ENCODE data around the gene PYGM.

Gene PYGM

DNA sequence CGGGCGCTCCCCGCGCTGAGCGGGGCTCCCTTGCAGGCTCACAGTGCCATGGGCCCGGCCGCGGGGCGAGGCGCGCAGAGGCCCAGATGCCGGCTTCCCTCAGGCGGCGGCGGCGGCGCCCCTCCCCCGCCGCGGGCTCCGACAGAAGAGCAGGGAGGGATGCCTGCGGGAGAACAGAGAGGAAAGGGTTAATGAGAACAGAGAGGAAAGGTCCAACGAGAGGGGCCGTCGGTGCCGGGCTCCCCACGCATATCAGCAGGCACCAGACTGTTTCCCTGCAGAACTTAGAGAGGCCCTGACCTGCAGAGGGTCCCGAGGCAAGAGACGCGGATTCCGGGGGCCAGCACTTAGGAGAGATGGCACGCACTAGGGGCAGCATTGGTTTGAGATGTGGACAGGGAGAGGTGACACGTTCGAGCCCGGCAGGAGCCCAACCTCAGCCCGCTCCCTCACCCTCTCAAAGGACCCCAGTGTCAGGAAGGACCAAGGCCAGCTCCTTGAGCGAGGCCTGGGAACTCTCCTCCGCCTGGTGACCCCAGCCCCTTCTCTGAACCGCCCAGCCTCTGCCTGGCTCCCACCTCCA lies 45.9 kb downstream of the PYGM start:
- Histone ChIP-seq H3K4me1 (ENCODE audit: control extremely low read depth in 1 of 4, control insufficient read depth in 4 of 4, insufficient read depth in 4 of 4, low read length in 3 of 4) (peaks cover 0 to 40% (median 37%) of the 10 kb centered on the region in 4 experiments), H3K9me3 (ENCODE audit: control extremely low read depth in 1 of 5, control insufficient read depth in 4 of 5, insufficient read depth in 2 of 5, low read depth in 1 of 5, low read length in 4 of 5) (no peaks in the 10 kb centered on the region), H3K4me3 (ENCODE audit: control insufficient read depth in 1 of 7, extremely low read depth in 1 of 7, insufficient read depth in 4 of 7, low read depth in 2 of 7, low read length in 6 of 7) (peak overlapping the region in 2 of 7 experiments; percentile 42), H3K27me3 (replicated peaks in 2 of 5; ENCODE audit: control insufficient read depth in 4 of 5, insufficient read depth in 5 of 5, low read length in 4 of 5) (peaks cover 0 to 73% (median 35%) of the 10 kb centered on the region in 5 experiments), H3K36me3 (ENCODE audit: control insufficient read depth in 4 of 4, insufficient read depth in 4 of 4, low read length in 3 of 4) (no peaks in the 10 kb centered on the region), H3K27ac (ENCODE audit: insufficient read depth in 1 of 2, low read depth in 1 of 2, low read length in 2 of 2, poor library complexity in 1 of 2, severe bottlenecking in 2 of 2) (no peak overlapping the region)
- WGBS (ENCODE audit: insufficient coverage), result 12% methylated on average over 32 of the region's 39 CpGs
- CTCF ChIA-PET, result interaction anchor here (0.5 to 0.7 kb wide), 2 partner anchors 25 to 135 kb away, joined by 3 read pairs; no protein-coding TSS in a partner anchor
- DNase-seq, result peak in 1 of 3 donors; percentile 13
- POLR2A ChIA-PET, result no interaction called here

DNA sequence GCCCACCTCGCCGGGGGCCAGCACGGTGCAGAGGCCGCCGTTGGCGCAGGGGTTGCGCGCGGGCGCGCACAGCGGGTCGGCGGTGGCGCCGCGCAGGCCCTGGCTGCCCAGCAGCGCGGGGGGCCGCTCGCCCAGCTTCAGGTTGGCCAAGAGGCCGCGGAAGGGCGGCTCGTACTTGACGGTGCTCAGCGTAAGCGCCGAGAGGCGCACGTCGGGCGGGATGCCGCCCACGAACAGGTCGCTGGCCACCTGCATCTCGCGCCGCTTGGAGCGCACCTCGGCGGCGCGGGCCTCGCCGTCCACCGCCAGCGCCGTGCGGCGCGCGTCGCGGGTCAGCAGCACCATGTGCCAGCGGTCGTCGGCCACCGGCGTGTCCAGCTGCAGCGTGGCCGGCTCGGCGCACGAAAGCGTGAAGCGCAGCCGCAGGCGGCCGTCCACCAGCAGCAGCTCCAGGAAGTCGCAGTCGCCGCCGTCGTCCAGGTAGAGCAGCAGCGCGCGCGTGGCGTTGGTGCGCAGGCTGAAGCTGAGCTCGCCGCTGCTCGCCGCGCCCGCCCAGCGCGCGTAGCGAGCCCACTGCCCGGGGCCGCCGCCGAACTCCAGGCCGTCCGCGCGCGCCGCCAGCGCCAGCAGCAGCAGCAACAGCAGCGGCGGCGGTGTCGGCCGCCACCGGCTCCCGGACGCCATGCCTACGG lies 46.6 kb downstream of the PYGM start:
- peaks cover 0 to 73% (median 35%) of the 10 kb centered on the region in 5 experiments for H3K27me3 ChIP-seq (replicated peaks in 2 of 5; ENCODE audit: control insufficient read depth in 4 of 5, insufficient read depth in 5 of 5, low read length in 4 of 5)
- H3K4me3 ChIP-seq (ENCODE audit: control insufficient read depth in 1 of 7, extremely low read depth in 1 of 7, insufficient read depth in 4 of 7, low read depth in 2 of 7, low read length in 6 of 7), result peak overlapping the region in 4 of 7 experiments; percentile 8 to 42 (median 15)
- no peaks in the 10 kb centered on the region for H3K9me3 ChIP-seq (ENCODE audit: control extremely low read depth in 1 of 5, control insufficient read depth in 4 of 5, insufficient read depth in 2 of 5, low read depth in 1 of 5, low read length in 4 of 5)
- H3K4me1 ChIP-seq (ENCODE audit: control extremely low read depth in 1 of 4, control insufficient read depth in 4 of 4, insufficient read depth in 4 of 4, low read length in 3 of 4), result peaks cover 0 to 40% (median 37%) of the 10 kb centered on the region in 4 experiments
- H3K36me3 ChIP-seq (ENCODE audit: control insufficient read depth in 4 of 4, insufficient read depth in 4 of 4, low read length in 3 of 4), result no peaks in the 10 kb centered on the region
- ChIA-PET CTCF (no interaction called here), POLR2A (interaction anchor here (0.5 to 0.6 kb wide), 2 partner anchors 21 to 166 kb away, joined by 3 to 4 read pairs; no protein-coding TSS in a partner anchor)
- no peak overlapping the region for H3K27ac ChIP-seq (ENCODE audit: insufficient read depth in 1 of 2, low read depth in 1 of 2, low read length in 2 of 2, poor library complexity in 1 of 2, severe bottlenecking in 2 of 2)
- DNase-seq, result peak; percentile 54 to 83 (median 78)
- WGBS (ENCODE audit: insufficient coverage), result 3% methylated on average over 89 of the region's 111 CpGs

DNA sequence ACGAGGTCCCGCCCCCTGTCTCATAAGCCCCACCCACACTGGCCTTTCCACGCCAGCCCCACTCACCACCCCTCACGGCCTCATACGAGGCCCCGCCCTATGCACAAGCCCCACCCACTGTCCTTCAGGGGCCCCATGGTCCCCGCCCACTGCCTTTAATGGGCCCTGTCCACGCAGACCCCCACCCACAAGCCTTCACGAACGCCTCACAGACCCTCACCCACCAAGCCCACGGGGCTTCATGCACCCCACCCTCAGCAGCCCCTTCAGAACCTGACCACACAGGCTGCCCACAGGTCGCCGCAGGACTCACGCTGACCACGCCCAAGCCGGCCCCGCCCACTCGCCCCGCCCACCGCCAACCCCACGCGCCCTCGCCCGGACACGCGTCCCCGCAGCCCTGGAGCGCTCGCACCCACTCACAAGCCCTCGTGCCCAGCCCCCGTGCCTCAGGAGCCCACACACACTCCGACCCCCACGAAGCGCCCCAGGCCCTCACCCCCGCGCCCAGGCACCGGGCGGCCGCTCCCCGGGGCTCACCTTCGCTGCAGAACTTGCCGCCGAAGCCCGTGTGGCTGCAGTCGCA lies 47.3 kb downstream of the PYGM start:
- Histone ChIP-seq H3K27me3 (replicated peaks in 2 of 5; ENCODE audit: control insufficient read depth in 4 of 5, insufficient read depth in 5 of 5, low read length in 4 of 5) (peaks cover 0 to 71% (median 35%) of the 10 kb centered on the region in 5 experiments), H3K4me1 (ENCODE audit: control extremely low read depth in 1 of 4, control insufficient read depth in 4 of 4, insufficient read depth in 4 of 4, low read length in 3 of 4) (peaks cover 0 to 40% (median 37%) of the 10 kb centered on the region in 4 experiments), H3K9me3 (ENCODE audit: control extremely low read depth in 1 of 5, control insufficient read depth in 4 of 5, insufficient read depth in 2 of 5, low read depth in 1 of 5, low read length in 4 of 5) (no peaks in the 10 kb centered on the region), H3K36me3 (ENCODE audit: control insufficient read depth in 4 of 4, insufficient read depth in 4 of 4, low read length in 3 of 4) (no peaks in the 10 kb centered on the region), H3K4me3 (ENCODE audit: control insufficient read depth in 1 of 7, extremely low read depth in 1 of 7, insufficient read depth in 4 of 7, low read depth in 2 of 7, low read length in 6 of 7) (peak overlapping the region in 2 of 7 experiments; percentile 8 to 11), H3K27ac (ENCODE audit: insufficient read depth in 1 of 2, low read depth in 1 of 2, low read length in 2 of 2, poor library complexity in 1 of 2, severe bottlenecking in 2 of 2) (no peak overlapping the region)
- peak in 1 of 3 donors; percentile 14 for DNase-seq
- CTCF ChIA-PET, result no interaction called here
- POLR2A ChIA-PET, result no interaction called here
- 9% methylated on average over 28 of the region's 45 CpGs for WGBS (ENCODE audit: insufficient coverage)

DNA sequence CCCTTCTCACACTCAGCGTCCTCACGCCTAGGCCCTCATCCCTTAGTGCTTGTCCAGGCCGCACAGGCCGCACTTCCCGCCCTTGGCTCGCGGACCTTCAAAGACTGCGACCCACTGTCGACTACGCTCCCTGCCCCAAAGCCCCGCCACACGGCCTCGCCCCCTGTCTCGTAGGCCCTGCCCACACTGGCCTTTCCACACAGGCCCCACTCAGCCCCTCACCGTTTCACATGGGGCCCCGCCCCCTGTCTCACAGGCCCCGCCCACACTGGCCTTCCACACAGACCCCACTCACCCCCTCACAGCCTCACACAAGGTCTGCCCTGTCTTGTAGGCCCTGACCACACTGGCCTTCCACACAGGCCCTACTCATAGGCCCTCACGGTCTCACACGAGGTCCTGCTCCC lies 47.8 kb downstream of the PYGM start:
- Histone ChIP-seq H3K27ac (ENCODE audit: insufficient read depth in 1 of 2, low read depth in 1 of 2, low read length in 2 of 2, poor library complexity in 1 of 2, severe bottlenecking in 2 of 2) (no peak overlapping the region), H3K9me3 (ENCODE audit: control extremely low read depth in 1 of 5, control insufficient read depth in 4 of 5, insufficient read depth in 2 of 5, low read depth in 1 of 5, low read length in 4 of 5) (no peaks in the 10 kb centered on the region), H3K4me3 (ENCODE audit: control insufficient read depth in 1 of 7, extremely low read depth in 1 of 7, insufficient read depth in 4 of 7, low read depth in 2 of 7, low read length in 6 of 7) (no peak overlapping the region), H3K4me1 (ENCODE audit: control extremely low read depth in 1 of 4, control insufficient read depth in 4 of 4, insufficient read depth in 4 of 4, low read length in 3 of 4) (peaks cover 0 to 38% (median 35%) of the 10 kb centered on the region in 4 experiments), H3K27me3 (replicated peaks in 2 of 5; ENCODE audit: control insufficient read depth in 4 of 5, insufficient read depth in 5 of 5, low read length in 4 of 5) (peaks cover 0 to 69% (median 35%) of the 10 kb centered on the region in 5 experiments), H3K36me3 (ENCODE audit: control insufficient read depth in 4 of 4, insufficient read depth in 4 of 4, low read length in 3 of 4) (no peaks in the 10 kb centered on the region)
- ChIA-PET POLR2A (no interaction called here), CTCF (no interaction called here)
- 51% methylated on average over 19 of the region's 19 CpGs for WGBS (ENCODE audit: insufficient coverage)
- DNase-seq, result no peak

DNA sequence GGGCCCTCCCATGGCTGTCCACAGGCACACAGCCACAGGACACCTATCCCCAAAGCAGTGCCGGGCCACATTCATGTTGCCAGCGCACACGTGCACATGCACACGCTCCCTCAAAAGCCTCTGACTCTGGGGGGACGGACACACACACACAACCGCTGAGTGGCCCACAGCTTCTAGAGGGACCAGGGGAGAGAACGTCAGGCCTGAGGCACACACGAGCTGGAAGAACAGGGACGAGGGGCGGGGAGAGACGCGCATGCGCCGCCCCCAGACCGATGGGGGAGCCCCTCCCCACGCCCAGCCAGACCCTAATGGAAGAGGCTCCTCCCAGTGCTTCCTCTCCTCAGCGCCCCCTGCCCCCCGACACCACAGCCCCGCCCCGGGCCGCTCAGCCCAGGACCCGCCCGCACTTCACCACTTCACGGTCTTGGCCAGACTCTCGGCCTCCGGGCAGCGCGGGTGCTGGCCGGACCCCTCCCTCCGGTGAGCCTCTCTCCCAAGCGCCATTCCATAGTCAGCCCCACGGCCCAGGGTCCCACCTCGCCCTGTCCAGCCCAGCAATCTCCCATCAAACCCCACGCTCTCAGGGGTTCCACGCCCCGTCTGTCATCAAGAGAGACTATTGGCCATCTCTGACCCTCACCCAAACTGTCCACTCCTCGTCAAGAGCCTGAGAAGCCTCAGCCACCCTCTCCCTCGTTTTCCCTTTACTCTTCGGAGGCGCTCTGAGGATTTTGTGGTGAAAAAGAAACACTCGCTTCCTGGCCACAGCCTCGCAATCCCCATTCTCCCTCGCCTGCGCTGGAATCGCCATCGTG lies 48.4 kb downstream of the PYGM start:
- H3K36me3 ChIP-seq (ENCODE audit: control insufficient read depth in 4 of 4, insufficient read depth in 4 of 4, low read length in 3 of 4), result no peaks in the 10 kb centered on the region
- H3K27ac ChIP-seq (ENCODE audit: insufficient read depth in 1 of 2, low read depth in 1 of 2, low read length in 2 of 2, poor library complexity in 1 of 2, severe bottlenecking in 2 of 2), result no peak overlapping the region
- H3K9me3 ChIP-seq (ENCODE audit: control extremely low read depth in 1 of 5, control insufficient read depth in 4 of 5, insufficient read depth in 2 of 5, low read depth in 1 of 5, low read length in 4 of 5), result no peaks in the 10 kb centered on the region
- peaks cover 0 to 32% (median 29%) of the 10 kb centered on the region in 4 experiments for H3K4me1 ChIP-seq (ENCODE audit: control extremely low read depth in 1 of 4, control insufficient read depth in 4 of 4, insufficient read depth in 4 of 4, low read length in 3 of 4)
- ChIA-PET CTCF (interaction anchor here (0.9 kb wide), 1 partner anchor 32 kb away, joined by 3 read pairs; no protein-coding TSS in a partner anchor), POLR2A (interaction anchor here (1.0 kb wide), 1 partner anchor 33 kb away, joined by 3 read pairs; the partner anchor contains the start of gene RASGRP2)
- peak overlapping the region in 3 of 7 experiments; percentile 2 to 48 (median 26) for H3K4me3 ChIP-seq (ENCODE audit: control insufficient read depth in 1 of 7, extremely low read depth in 1 of 7, insufficient read depth in 4 of 7, low read depth in 2 of 7, low read length in 6 of 7)
- H3K27me3 ChIP-seq (replicated peaks in 2 of 5; ENCODE audit: control insufficient read depth in 4 of 5, insufficient read depth in 5 of 5, low read length in 4 of 5), result peaks cover 0 to 64% (median 35%) of the 10 kb centered on the region in 5 experiments
- 24% methylated on average over 43 of the region's 46 CpGs for WGBS (ENCODE audit: insufficient coverage)
- peak in 1 of 3 donors; percentile 38 for DNase-seq

DNA sequence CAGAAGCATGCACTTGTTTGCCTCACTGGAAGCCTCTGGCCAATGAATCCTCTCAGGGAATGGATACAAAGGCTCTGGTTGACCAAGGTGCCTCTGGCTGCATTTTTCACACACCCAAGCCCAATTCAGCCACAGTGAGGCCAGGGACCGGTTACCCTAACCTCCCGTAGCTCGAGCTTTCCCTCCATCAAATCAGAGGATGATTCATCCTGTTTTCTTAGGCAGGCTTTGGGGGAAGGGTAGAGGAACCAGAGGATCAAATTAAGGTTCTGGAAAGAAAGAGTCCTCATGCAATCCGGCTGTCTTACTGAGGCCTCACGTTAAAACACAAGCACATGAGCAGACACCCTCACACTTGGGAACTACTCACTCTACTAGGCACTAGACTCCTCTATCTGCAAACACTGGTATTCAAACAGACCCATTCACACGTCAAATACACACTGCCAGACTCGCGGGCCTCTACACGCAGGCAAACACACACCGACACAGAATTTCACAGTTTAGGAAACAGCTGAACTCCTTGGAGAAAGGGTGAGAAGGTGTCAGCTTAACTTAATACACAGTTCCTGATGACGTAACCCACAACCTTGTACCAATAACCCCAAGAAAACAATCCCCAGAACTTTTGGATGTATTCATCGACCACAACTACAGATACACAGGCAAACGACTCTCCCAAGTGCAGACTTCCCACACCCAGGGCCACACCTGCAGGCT lies 49.2 kb downstream of the PYGM start:
- peaks cover 0 to 59% (median 33%) of the 10 kb centered on the region in 5 experiments for H3K27me3 ChIP-seq (replicated peaks in 2 of 5; ENCODE audit: control insufficient read depth in 4 of 5, insufficient read depth in 5 of 5, low read length in 4 of 5)
- H3K36me3 ChIP-seq (ENCODE audit: control insufficient read depth in 4 of 4, insufficient read depth in 4 of 4, low read length in 3 of 4), result no peaks in the 10 kb centered on the region
- H3K9me3 ChIP-seq (ENCODE audit: control extremely low read depth in 1 of 5, control insufficient read depth in 4 of 5, insufficient read depth in 2 of 5, low read depth in 1 of 5, low read length in 4 of 5), result no peaks in the 10 kb centered on the region
- peak overlapping the region in 2 of 7 experiments; percentile 2 to 48 for H3K4me3 ChIP-seq (ENCODE audit: control insufficient read depth in 1 of 7, extremely low read depth in 1 of 7, insufficient read depth in 4 of 7, low read depth in 2 of 7, low read length in 6 of 7)
- WGBS (ENCODE audit: insufficient coverage), result 56% methylated on average over 10 of the region's 13 CpGs
- no peak for DNase-seq
- ChIA-PET CTCF (interaction anchor here (0.9 to 2.1 kb wide), 4 partner anchors 9 to 32 kb away, joined by 3 to 7 read pairs (median 3); no protein-coding TSS in a partner anchor), POLR2A (interaction anchor here (1.0 kb wide), 1 partner anchor 34 kb away, joined by 3 read pairs; the partner anchor contains the start of gene RASGRP2)
- no peak overlapping the region for H3K27ac ChIP-seq (ENCODE audit: insufficient read depth in 1 of 2, low read depth in 1 of 2, low read length in 2 of 2, poor library complexity in 1 of 2, severe bottlenecking in 2 of 2)
- peaks cover 0 to 27% (median 24%) of the 10 kb centered on the region in 4 experiments for H3K4me1 ChIP-seq (ENCODE audit: control extremely low read depth in 1 of 4, control insufficient read depth in 4 of 4, insufficient read depth in 4 of 4, low read length in 3 of 4)

Measured in common myeloid progenitor, CD34-positive (primary cell).